ENCODE data around the gene INO80C. TPM values are rescaled to one million over a fixed set of nuclear protein-coding genes. Genes with fewer than 3 reads are reported as not detected.

INO80C gene
- total RNA-seq, 5 donors from 2014 or later (not counting 1 experiment from before 2014, with no cell fraction given), result 19.3 to 29.5 (median 23.1) TPM

DNA sequence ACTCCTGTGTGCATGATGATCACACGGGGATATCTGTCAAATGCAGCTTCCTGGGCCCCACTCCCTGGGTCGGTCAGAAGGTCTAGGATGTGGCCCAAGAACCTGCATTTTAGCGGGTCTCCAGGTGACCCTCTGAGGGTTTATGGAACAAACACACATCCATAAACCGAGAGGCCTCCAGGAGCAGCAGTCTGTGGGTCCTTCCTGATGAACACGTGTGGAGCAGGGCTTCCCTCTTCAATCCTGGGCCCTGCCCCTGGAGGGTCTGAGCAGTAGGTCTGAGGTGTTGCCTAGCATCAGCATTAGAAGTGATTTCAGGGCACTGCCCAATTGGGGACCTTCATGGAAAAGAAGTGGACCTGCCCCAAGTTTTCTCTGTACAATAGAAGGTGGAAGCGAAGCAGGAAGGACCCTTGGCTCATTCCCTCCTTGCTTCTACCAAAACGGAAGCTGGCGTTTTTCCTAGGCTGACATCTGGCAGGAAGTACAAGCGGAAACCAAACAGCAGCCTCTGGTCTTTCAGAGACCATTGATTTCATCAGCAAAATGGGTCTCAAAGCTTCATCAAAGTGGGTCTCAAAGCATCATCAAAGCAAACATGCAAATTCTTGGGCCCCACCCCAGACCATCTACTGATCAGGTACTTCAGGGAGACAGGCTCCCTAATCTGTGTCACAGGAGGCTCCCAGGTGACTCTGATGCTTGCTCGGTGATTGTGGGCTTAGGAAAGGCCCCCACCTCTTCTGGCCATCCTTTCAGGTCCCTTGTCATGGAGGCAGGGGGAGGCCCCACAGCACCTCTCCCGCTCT is 30.7 kb downstream of the INO80C start:
- peaks cover 38% of the 10 kb centered on the region for H3K36me3 Mint-ChIP-seq
- CTCF ChIA-PET, result interaction anchor here in 1 of 2 donors (0.7 kb wide), 1 partner anchor 17 kb away, joined by 3 read pairs; no protein-coding TSS in a partner anchor
- POLR2A ChIA-PET, result no interaction called here
- H3K4me3 ChIP-seq (ENCODE audit: control insufficient read depth in 1 of 2, extremely low read depth in 1 of 2, low read length in 1 of 2), result no peak overlapping the region
- H3K4me1 ChIP-seq (ENCODE audit: control insufficient read depth in 1 of 2, extremely low read depth in 1 of 2, insufficient read depth in 2 of 2, low read length in 2 of 2), result no peaks in the 10 kb centered on the region
- H3K9me3 Mint-ChIP-seq, result no peaks in the 10 kb centered on the region
- H3K4me1 Mint-ChIP-seq, result no peaks in the 10 kb centered on the region
- no peaks in the 10 kb centered on the region for H3K9me3 ChIP-seq
- no peak overlapping the region for H3K27ac ChIP-seq (ENCODE audit: low read length)
- H3K27ac Mint-ChIP-seq, result no peak overlapping the region
- no peaks in the 10 kb centered on the region for H3K27me3 ChIP-seq (replicated peaks in 1 of 2; ENCODE audit: control insufficient read depth in 2 of 2, extremely low read depth in 1 of 2, insufficient read depth in 2 of 2, low read length in 1 of 2)
- WGBS (ENCODE audit: insufficient coverage), result 89% methylated on average over 8 of the region's 11 CpGs
- no peak for DNase-seq
- no peak overlapping the region for H3K4me3 Mint-ChIP-seq
- no peaks in the 10 kb centered on the region for H3K27me3 Mint-ChIP-seq
- H3K36me3 ChIP-seq (ENCODE audit: control insufficient read depth in 2 of 2, extremely low read depth in 1 of 2, insufficient read depth in 1 of 2, low read length in 1 of 2), result peaks cover 0 to 5% of the 10 kb centered on the region in 2 donors
- ATAC-seq (replicated peaks in 1 of 4), result no peak

DNA sequence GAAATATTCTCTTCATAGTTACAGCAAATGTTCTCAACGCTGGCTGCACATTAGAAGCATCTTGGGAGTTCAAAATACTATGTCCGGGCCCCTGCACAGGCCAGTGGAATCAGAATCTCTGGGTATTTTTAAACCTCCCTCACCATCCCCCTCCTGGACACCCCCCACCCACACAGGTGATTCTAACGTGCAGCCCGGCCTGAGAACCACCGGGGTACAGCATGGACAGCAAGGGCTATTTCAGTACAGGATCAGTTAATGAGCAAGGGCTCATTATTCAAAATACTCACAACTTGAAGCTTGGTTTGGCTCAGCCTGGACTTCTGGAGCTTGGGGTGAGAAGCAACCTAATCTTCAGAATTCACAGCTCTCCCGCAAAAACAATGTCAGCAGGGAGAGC is 31.4 kb downstream of the INO80C start:
- Mint-ChIP-seq H3K4me3 (no peak overlapping the region), H3K36me3 (peaks cover 36% of the 10 kb centered on the region), H3K4me1 (no peaks in the 10 kb centered on the region), H3K9me3 (no peaks in the 10 kb centered on the region), H3K27me3 (no peaks in the 10 kb centered on the region), H3K27ac (no peak overlapping the region)
- ATAC-seq (replicated peaks in 1 of 4), result no peak
- Histone ChIP-seq H3K27ac (ENCODE audit: low read length) (no peak overlapping the region), H3K4me1 (ENCODE audit: control insufficient read depth in 1 of 2, extremely low read depth in 1 of 2, insufficient read depth in 2 of 2, low read length in 2 of 2) (no peaks in the 10 kb centered on the region), H3K27me3 (replicated peaks in 1 of 2; ENCODE audit: control insufficient read depth in 2 of 2, extremely low read depth in 1 of 2, insufficient read depth in 2 of 2, low read length in 1 of 2) (no peaks in the 10 kb centered on the region), H3K9me3 (no peaks in the 10 kb centered on the region), H3K36me3 (ENCODE audit: control insufficient read depth in 2 of 2, extremely low read depth in 1 of 2, insufficient read depth in 1 of 2, low read length in 1 of 2) (peaks cover 0 to 5% of the 10 kb centered on the region in 2 donors), H3K4me3 (ENCODE audit: control insufficient read depth in 1 of 2, extremely low read depth in 1 of 2, low read length in 1 of 2) (no peak overlapping the region)
- no peak for DNase-seq
- WGBS (ENCODE audit: insufficient coverage), result 76% methylated on average over 4 of the region's 6 CpGs
- POLR2A ChIA-PET, result no interaction called here
- CTCF ChIA-PET, result interaction anchor here in 1 of 2 donors (0.7 kb wide), 1 partner anchor 18 kb away, joined by 3 read pairs; no protein-coding TSS in a partner anchor

DNA sequence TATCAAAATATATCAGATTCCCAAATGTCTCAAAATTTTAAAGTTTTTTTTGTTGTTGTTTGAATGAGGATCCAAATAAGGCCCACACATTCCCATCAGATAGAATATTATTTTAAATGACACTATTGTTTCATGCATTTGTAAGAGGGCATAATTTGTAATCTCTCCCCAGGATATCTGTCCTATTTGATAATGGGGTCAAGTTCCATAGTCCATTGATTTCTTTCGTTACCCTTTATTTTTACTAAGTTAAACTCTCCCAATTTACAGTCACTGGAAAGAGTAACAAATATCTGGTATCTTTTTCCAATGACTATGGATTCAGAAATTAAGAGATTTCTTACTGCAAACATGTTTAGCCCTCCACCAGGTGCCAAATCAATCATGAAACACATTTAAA is 32.4 kb downstream of the INO80C start:
- Histone ChIP-seq H3K27me3 (replicated peaks in 1 of 2; ENCODE audit: control insufficient read depth in 2 of 2, extremely low read depth in 1 of 2, insufficient read depth in 2 of 2, low read length in 1 of 2) (no peaks in the 10 kb centered on the region), H3K4me3 (ENCODE audit: control insufficient read depth in 1 of 2, extremely low read depth in 1 of 2, low read length in 1 of 2) (no peak overlapping the region), H3K27ac (ENCODE audit: low read length) (no peak overlapping the region), H3K4me1 (ENCODE audit: control insufficient read depth in 1 of 2, extremely low read depth in 1 of 2, insufficient read depth in 2 of 2, low read length in 2 of 2) (no peaks in the 10 kb centered on the region), H3K9me3 (no peaks in the 10 kb centered on the region), H3K36me3 (ENCODE audit: control insufficient read depth in 2 of 2, extremely low read depth in 1 of 2, insufficient read depth in 1 of 2, low read length in 1 of 2) (peaks cover 0 to 5% of the 10 kb centered on the region in 2 donors)
- Mint-ChIP-seq H3K27me3 (no peaks in the 10 kb centered on the region), H3K9me3 (no peaks in the 10 kb centered on the region), H3K36me3 (peaks cover 30% of the 10 kb centered on the region), H3K4me1 (no peaks in the 10 kb centered on the region), H3K4me3 (no peak overlapping the region), H3K27ac (no peak overlapping the region)
- DNase-seq, result no peak
- ATAC-seq (replicated peaks in 1 of 4), result no peak
- ChIA-PET POLR2A (no interaction called here), CTCF (interaction anchor here in 1 of 2 donors (0.6 kb wide), 1 partner anchor 502 kb away, joined by 3 read pairs; no protein-coding TSS in a partner anchor)
- no CpG with 5 or more reads among the region's 1 CpG for WGBS (ENCODE audit: insufficient coverage)

DNA sequence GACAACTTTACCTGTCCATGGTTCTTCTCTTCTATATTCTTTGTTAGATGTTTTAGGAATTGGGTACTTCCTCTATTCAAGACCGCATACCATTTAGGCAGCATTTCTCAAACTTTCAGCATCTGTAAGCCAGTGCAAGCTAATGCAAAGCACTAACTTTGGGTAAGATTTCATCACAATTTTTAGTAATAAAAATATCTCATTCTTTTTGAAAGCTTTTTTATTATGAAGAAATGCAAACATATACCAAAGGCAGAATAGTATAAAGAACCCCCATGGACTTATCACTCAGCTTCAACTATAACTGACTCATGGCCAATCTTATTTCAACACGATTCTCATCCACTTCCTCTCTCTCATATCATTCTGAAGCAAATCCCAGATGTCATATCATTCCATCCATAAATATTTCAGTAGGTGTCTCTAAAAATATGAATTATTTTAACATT is 32.9 kb downstream of the INO80C start:
- H3K4me1 ChIP-seq (ENCODE audit: control insufficient read depth in 1 of 2, extremely low read depth in 1 of 2, insufficient read depth in 2 of 2, low read length in 2 of 2), result no peaks in the 10 kb centered on the region
- Mint-ChIP-seq H3K27ac (no peak overlapping the region), H3K36me3 (peaks cover 30% of the 10 kb centered on the region), H3K4me1 (no peaks in the 10 kb centered on the region), H3K27me3 (no peaks in the 10 kb centered on the region), H3K9me3 (no peaks in the 10 kb centered on the region), H3K4me3 (no peak overlapping the region)
- peaks cover 0 to 5% of the 10 kb centered on the region in 2 donors for H3K36me3 ChIP-seq (ENCODE audit: control insufficient read depth in 2 of 2, extremely low read depth in 1 of 2, insufficient read depth in 1 of 2, low read length in 1 of 2)
- no peaks in the 10 kb centered on the region for H3K9me3 ChIP-seq
- ATAC-seq (replicated peaks in 1 of 4), result no peak
- DNase-seq, result no peak
- H3K27me3 ChIP-seq (replicated peaks in 1 of 2; ENCODE audit: control insufficient read depth in 2 of 2, extremely low read depth in 1 of 2, insufficient read depth in 2 of 2, low read length in 1 of 2), result no peaks in the 10 kb centered on the region
- ChIA-PET CTCF (interaction anchor here in 1 of 2 donors (0.6 kb wide), 1 partner anchor 501 kb away, joined by 3 read pairs; no protein-coding TSS in a partner anchor), POLR2A (no interaction called here)
- no CpG with 5 or more reads among the region's 2 CpGs for WGBS (ENCODE audit: insufficient coverage)
- no peak overlapping the region for H3K4me3 ChIP-seq (ENCODE audit: control insufficient read depth in 1 of 2, extremely low read depth in 1 of 2, low read length in 1 of 2)
- H3K27ac ChIP-seq (ENCODE audit: low read length), result no peak overlapping the region

DNA sequence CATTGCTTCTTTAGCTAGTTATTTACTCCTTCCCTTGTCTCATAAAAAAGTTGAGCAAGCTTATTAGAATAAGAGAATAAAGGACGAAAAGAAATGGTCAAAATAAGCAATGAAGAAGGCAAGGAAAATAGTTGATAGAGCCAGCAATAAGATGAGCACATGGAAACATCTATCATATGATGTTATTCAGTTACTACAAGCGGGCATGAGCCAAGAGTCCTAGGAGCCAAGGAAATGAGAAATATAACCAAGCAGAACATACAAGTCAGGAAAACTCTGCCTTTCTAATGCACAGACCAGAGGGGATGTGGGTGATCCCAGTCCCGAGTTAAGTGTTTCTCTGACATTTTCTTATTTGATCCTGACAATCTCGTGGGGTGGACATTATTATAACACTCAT is 33.9 kb downstream of the INO80C start:
- peaks cover 0 to 2% of the 10 kb centered on the region in 2 experiments for H3K4me1 ChIP-seq (ENCODE audit: control insufficient read depth in 1 of 2, extremely low read depth in 1 of 2, insufficient read depth in 2 of 2, low read length in 2 of 2)
- no peak overlapping the region for H3K27ac ChIP-seq (ENCODE audit: low read length)
- DNase-seq (no peak), ATAC-seq (replicated peaks in 1 of 4) (no peak)
- ChIA-PET POLR2A (no interaction called here), CTCF (no interaction called here)
- H3K9me3 Mint-ChIP-seq, result no peaks in the 10 kb centered on the region
- H3K4me3 ChIP-seq (ENCODE audit: control insufficient read depth in 1 of 2, extremely low read depth in 1 of 2, low read length in 1 of 2), result no peak overlapping the region
- WGBS (ENCODE audit: insufficient coverage), result 88% methylated on average over 1 of the region's 4 CpGs
- no peak overlapping the region for H3K27ac Mint-ChIP-seq
- no peaks in the 10 kb centered on the region for H3K27me3 ChIP-seq (replicated peaks in 1 of 2; ENCODE audit: control insufficient read depth in 2 of 2, extremely low read depth in 1 of 2, insufficient read depth in 2 of 2, low read length in 1 of 2)
- H3K36me3 Mint-ChIP-seq, result peaks cover 21% of the 10 kb centered on the region
- H3K9me3 ChIP-seq, result no peaks in the 10 kb centered on the region
- no peaks in the 10 kb centered on the region for H3K27me3 Mint-ChIP-seq
- peaks cover 0 to 2% (median 0%) of the 10 kb centered on the region in 3 donors for H3K4me1 Mint-ChIP-seq
- peaks cover 0 to 2% of the 10 kb centered on the region in 2 donors for H3K36me3 ChIP-seq (ENCODE audit: control insufficient read depth in 2 of 2, extremely low read depth in 1 of 2, insufficient read depth in 1 of 2, low read length in 1 of 2)
- H3K4me3 Mint-ChIP-seq, result no peak overlapping the region

DNA sequence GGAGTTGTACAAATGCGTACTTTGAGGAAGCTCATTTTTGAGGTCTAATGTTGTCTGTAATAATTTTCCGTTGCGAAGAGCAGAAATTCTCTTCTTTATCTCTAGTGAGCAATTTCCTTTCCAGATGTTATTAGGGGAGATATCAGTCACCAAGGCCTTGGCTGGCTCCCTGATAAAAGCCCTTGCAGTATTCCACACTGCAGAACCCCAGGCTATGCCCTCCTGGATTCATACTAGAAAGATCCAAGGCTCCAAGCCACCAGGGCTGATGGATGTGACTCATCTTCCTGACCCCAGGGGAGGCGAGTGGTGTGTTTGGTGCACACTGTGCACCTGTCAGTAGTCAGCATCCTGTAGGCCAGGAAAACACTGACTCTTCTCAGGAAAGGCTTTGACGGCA is 34.7 kb downstream of the INO80C start:
- no CpG with 5 or more reads among the region's 5 CpGs for WGBS (ENCODE audit: insufficient coverage)
- H3K4me3 Mint-ChIP-seq, result no peak overlapping the region
- H3K27ac Mint-ChIP-seq, result no peak overlapping the region
- ATAC-seq (replicated peaks in 1 of 4) (no peak), DNase-seq (no peak)
- Histone ChIP-seq H3K27ac (ENCODE audit: low read length) (no peak overlapping the region), H3K27me3 (replicated peaks in 1 of 2; ENCODE audit: control insufficient read depth in 2 of 2, extremely low read depth in 1 of 2, insufficient read depth in 2 of 2, low read length in 1 of 2) (no peaks in the 10 kb centered on the region), H3K4me1 (ENCODE audit: control insufficient read depth in 1 of 2, extremely low read depth in 1 of 2, insufficient read depth in 2 of 2, low read length in 2 of 2) (peaks cover 0 to 4% of the 10 kb centered on the region in 2 experiments), H3K9me3 (no peaks in the 10 kb centered on the region), H3K4me3 (ENCODE audit: control insufficient read depth in 1 of 2, extremely low read depth in 1 of 2, low read length in 1 of 2) (no peak overlapping the region), H3K36me3 (ENCODE audit: control insufficient read depth in 2 of 2, extremely low read depth in 1 of 2, insufficient read depth in 1 of 2, low read length in 1 of 2) (no peaks in the 10 kb centered on the region)
- POLR2A ChIA-PET, result no interaction called here
- no peaks in the 10 kb centered on the region for H3K9me3 Mint-ChIP-seq
- CTCF ChIA-PET, result no interaction called here
- peaks cover 0 to 3% (median 0%) of the 10 kb centered on the region in 3 donors for H3K4me1 Mint-ChIP-seq
- no peaks in the 10 kb centered on the region for H3K27me3 Mint-ChIP-seq
- peaks cover 13% of the 10 kb centered on the region for H3K36me3 Mint-ChIP-seq

Measured in T-cell (primary cell).